Ishikawa (cell line): ENCODE results near the gene COA1.

ENCODE experiments used
- CEBPB ChIP-seq: IDR thresholded peaks from 2 replicates; pipeline ENCODE4 v1.6.1; 2012
- CREB1 ChIP-seq: IDR thresholded peaks from 2 replicates; pipeline ENCODE4 v1.6.1; 2012; ENCODE audit warnings: low read depth
- EGR1 ChIP-seq: IDR thresholded peaks from 2 replicates; pipeline ENCODE4 v1.6.1; 2012
- EP300 ChIP-seq: IDR thresholded peaks from 2 replicates; pipeline ENCODE4 v1.6.1; 2012; ENCODE audit warnings: borderline replicate concordance
- FOXM1 ChIP-seq: IDR thresholded peaks from 2 replicates; pipeline ENCODE4 v1.6.1; 2012; ENCODE audit warnings: low read depth, borderline replicate concordance
- MAX ChIP-seq: IDR thresholded peaks from 2 replicates; pipeline ENCODE4 v1.6.1; 2012
- NFIC ChIP-seq: IDR thresholded peaks from 2 replicates; pipeline ENCODE4 v1.6.1; 2012
- RAD21 ChIP-seq: IDR thresholded peaks from 2 replicates; pipeline ENCODE4 v1.6.1; 2012; ENCODE audit warnings: low read depth
- TAF1 ChIP-seq: IDR thresholded peaks from 2 replicates; pipeline ENCODE4 v1.6.1; 2012; ENCODE audit warnings: low read depth, mild to moderate bottlenecking
- TCF12 ChIP-seq: IDR thresholded peaks from 2 replicates; pipeline ENCODE4 v1.6.1; 2012; ENCODE audit warnings: low read depth
- USF1 ChIP-seq: IDR thresholded peaks from 2 replicates; pipeline ENCODE4 v1.6.1; 2012
- YY1 ChIP-seq: IDR thresholded peaks from 2 replicates; pipeline ENCODE4 v1.6.1; 2012; ENCODE audit warnings: low read depth
- ZBTB7A ChIP-seq: IDR thresholded peaks from 2 replicates; pipeline ENCODE4 v1.6.1; 2012; ENCODE audit warnings: low read depth
- TF ChIP-seq, protein P1 (sequence below): IDR thresholded peaks from 2 replicates; pipeline ENCODE4 v1.6.1; 2012; ENCODE audit warnings: low read depth, mild to moderate bottlenecking

- TF ChIP-seq USF1 (no peak), EGR1 (no peak), YY1 (no peak), TAF1 (no peak), RAD21 (no peak), CEBPB (no peak), MAX (no peak), FOXM1 (no peak), ZBTB7A (no peak), EP300 (no peak), CREB1 (no peak), NFIC (no peak), TCF12 (no peak)
- TF ChIP-seq, protein P1, sequence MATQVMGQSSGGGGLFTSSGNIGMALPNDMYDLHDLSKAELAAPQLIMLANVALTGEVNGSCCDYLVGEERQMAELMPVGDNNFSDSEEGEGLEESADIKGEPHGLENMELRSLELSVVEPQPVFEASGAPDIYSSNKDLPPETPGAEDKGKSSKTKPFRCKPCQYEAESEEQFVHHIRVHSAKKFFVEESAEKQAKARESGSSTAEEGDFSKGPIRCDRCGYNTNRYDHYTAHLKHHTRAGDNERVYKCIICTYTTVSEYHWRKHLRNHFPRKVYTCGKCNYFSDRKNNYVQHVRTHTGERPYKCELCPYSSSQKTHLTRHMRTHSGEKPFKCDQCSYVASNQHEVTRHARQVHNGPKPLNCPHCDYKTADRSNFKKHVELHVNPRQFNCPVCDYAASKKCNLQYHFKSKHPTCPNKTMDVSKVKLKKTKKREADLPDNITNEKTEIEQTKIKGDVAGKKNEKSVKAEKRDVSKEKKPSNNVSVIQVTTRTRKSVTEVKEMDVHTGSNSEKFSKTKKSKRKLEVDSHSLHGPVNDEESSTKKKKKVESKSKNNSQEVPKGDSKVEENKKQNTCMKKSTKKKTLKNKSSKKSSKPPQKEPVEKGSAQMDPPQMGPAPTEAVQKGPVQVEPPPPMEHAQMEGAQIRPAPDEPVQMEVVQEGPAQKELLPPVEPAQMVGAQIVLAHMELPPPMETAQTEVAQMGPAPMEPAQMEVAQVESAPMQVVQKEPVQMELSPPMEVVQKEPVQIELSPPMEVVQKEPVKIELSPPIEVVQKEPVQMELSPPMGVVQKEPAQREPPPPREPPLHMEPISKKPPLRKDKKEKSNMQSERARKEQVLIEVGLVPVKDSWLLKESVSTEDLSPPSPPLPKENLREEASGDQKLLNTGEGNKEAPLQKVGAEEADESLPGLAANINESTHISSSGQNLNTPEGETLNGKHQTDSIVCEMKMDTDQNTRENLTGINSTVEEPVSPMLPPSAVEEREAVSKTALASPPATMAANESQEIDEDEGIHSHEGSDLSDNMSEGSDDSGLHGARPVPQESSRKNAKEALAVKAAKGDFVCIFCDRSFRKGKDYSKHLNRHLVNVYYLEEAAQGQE = no peak
Observed at GRCh38 chr7:43650457-43651052, 78.8 kb downstream of the COA1 start.
